Nephron progenitor cell (in vitro differentiated cells): Measurements from ENCODE around the gene TMEM120B.

Experiments used
- DNase-seq: peaks from one replicate; pipeline ENCODE4 v3.0.0; 2021
- H3K27ac Mint-ChIP-seq: 2 replicates; pipeline ENCODE4 v1.8.0; 2021; ENCODE audit warnings: mild to moderate bottlenecking, moderate library complexity, mixed read lengths
- H3K27me3 Mint-ChIP-seq: 2 replicates; pipeline ENCODE4 v1.8.0; 2021; ENCODE audit warnings: mild to moderate bottlenecking, low read depth, mixed read lengths; ENCODE audit not compliant: poor library complexity
- H3K36me3 Mint-ChIP-seq: 2 replicates; pipeline ENCODE4 v1.8.0; 2021; ENCODE audit warnings: low read depth, mixed read lengths
- H3K4me1 Mint-ChIP-seq: 2 replicates; pipeline ENCODE4 v1.8.0; 2021; ENCODE audit warnings: mixed read lengths
- H3K4me3 Mint-ChIP-seq: 2 replicates; pipeline ENCODE4 v1.8.0; 2021; ENCODE audit warnings: mild to moderate bottlenecking, moderate library complexity, mixed read lengths
- H3K9me3 Mint-ChIP-seq: 2 replicates; pipeline ENCODE4 v1.8.0; 2021; ENCODE audit warnings: mild to moderate bottlenecking, moderate library complexity, mixed read lengths
- CTCF ChIP-seq: fragments of 200-600 bp; sonication (generic); IDR thresholded peaks from 2 replicates; pipeline ENCODE4 v1.5.0; 2021; ENCODE audit warnings: antibody characterized with exemption

The TMEM120B gene

GRCh38 chr12:121800694-121801594, 88.4 kb downstream of the TMEM120B start:
- peak; percentile 59 for DNase-seq
- Mint-ChIP-seq H3K4me1 (peaks cover 52% of the 10 kb centered on the region), H3K27ac (peak overlapping the region; percentile 100), H3K36me3 (no peaks in the 10 kb centered on the region), H3K9me3 (no peaks in the 10 kb centered on the region), H3K4me3 (peak overlapping the region; percentile 91), H3K27me3 (no peaks in the 10 kb centered on the region)
- TF ChIP-seq CTCF, result no peak

GRCh38 chr12:121801595-121802484, 89.3 kb downstream of the TMEM120B start:
- no peaks in the 10 kb centered on the region for H3K36me3 Mint-ChIP-seq
- DNase-seq, result no peak
- H3K27me3 Mint-ChIP-seq, result no peaks in the 10 kb centered on the region
- H3K4me3 Mint-ChIP-seq, result peak overlapping the region; percentile 91
- TF ChIP-seq CTCF, result no peak
- peaks cover 54% of the 10 kb centered on the region for H3K4me1 Mint-ChIP-seq
- no peaks in the 10 kb centered on the region for H3K9me3 Mint-ChIP-seq
- peak overlapping the region; percentile 100 for H3K27ac Mint-ChIP-seq

GRCh38 chr12:121802485-121802842, 89.9 kb downstream of the TMEM120B start:
- H3K4me3 Mint-ChIP-seq, result peak overlapping the region; percentile 91
- TF ChIP-seq CTCF, result no peak
- peak overlapping the region; percentile 100 for H3K27ac Mint-ChIP-seq
- H3K9me3 Mint-ChIP-seq, result no peaks in the 10 kb centered on the region
- H3K27me3 Mint-ChIP-seq, result no peaks in the 10 kb centered on the region
- no peaks in the 10 kb centered on the region for H3K36me3 Mint-ChIP-seq
- no peak for DNase-seq
- peaks cover 54% of the 10 kb centered on the region for H3K4me1 Mint-ChIP-seq

- Mint-ChIP-seq H3K9me3 (no peaks in the 10 kb centered on the region), H3K27me3 (no peaks in the 10 kb centered on the region), H3K4me1 (peaks cover 49% of the 10 kb centered on the region), H3K27ac (peak overlapping the region; percentile 100), H3K4me3 (peak overlapping the region; percentile 91), H3K36me3 (no peaks in the 10 kb centered on the region)
- no peak for TF ChIP-seq CTCF
- peak; percentile 85 for DNase-seq
These were observed 90.5 kb downstream of the TMEM120B start for GRCh38 chr12:121802843-121803698.

- H3K9me3 Mint-ChIP-seq, result no peaks in the 10 kb centered on the region
- peaks cover 7% of the 10 kb centered on the region for H3K36me3 Mint-ChIP-seq
- H3K27me3 Mint-ChIP-seq, result no peaks in the 10 kb centered on the region
- DNase-seq, result peak; percentile 54
- no peak for TF ChIP-seq CTCF
- peaks cover 40% of the 10 kb centered on the region for H3K4me1 Mint-ChIP-seq
- peak within 1 kb of the TSS; percentile 94 for H3K4me3 Mint-ChIP-seq
- H3K27ac Mint-ChIP-seq, result peak within 1 kb of the TSS; percentile 100
These were observed 91.4 kb downstream of the TMEM120B start, which contains the start of gene SETD1B for GRCh38 chr12:121803861-121804416. Gene SETD1B (plus strand): TSS chr12:121804009. CDS start chr12:121804738, 729 bp downstream.
